Upper lobe of right lung (tissue), 1 donor: ENCODE data around the gene HOXD13. TPM values are rescaled to one million over a fixed set of nuclear protein-coding genes. Genes with fewer than 3 reads are reported as not detected.

Experiments used
- ATAC-seq: fragments of 200-7000 bp; cut with Tn5 transposase; one replicate; pipeline ENCODE4 v1.9.1; 2020; ENCODE audit warnings: mild to moderate bottlenecking, moderate library complexity
- DNase-seq: peaks from one replicate; pipeline ENCODE4 v3.0.0-alpha.2; 2020
- H3K27ac ChIP-seq: fragments of 200-600 bp; one replicate; pipeline ENCODE4 v1.8.0; 2022
- H3K27me3 ChIP-seq: fragments of 200-600 bp; one replicate; pipeline ENCODE4 v1.8.0; 2022; ENCODE audit warnings: mild to moderate bottlenecking
- H3K36me3 ChIP-seq: fragments of 200-600 bp; one replicate; pipeline ENCODE4 v1.8.0; 2022
- H3K4me1 ChIP-seq: fragments of 200-600 bp; one replicate; pipeline ENCODE4 v1.8.0; 2022
- H3K4me3 ChIP-seq: fragments of 200-600 bp; one replicate; pipeline ENCODE4 v1.8.0; 2022; ENCODE audit warnings: mild to moderate bottlenecking
- H3K9me3 ChIP-seq: fragments of 200-600 bp; one replicate; pipeline ENCODE4 v1.8.0; 2022
- intact Hi-C: fragments of 100-400 bp; cut with DNase I; formaldehyde crosslinking; loops from one replicate; pipeline ENCODE4 v1.11.0; 2022
- total RNA-seq: library from RNA; stranded (reverse); fragmentation: NEBNext Ultra II Directional; extraction: Animal tissue kit (Norgen Biotek cat#: 25700); gene quantifications from one replicate; pipeline ENCODE4 v1.2.1, GENCODE V29; 2021
- TF ChIP-seq, protein P1 (sequence below): fragments of 200-600 bp; IDR thresholded peaks from one replicate; pipeline ENCODE4 v1.8.0; 2022; ENCODE audit warnings: antibody characterized with exemption
- donor health status: DM: no; HTN: yes; CAD: no; lungs with severe emphysema.

HOXD13 gene
- total RNA-seq, 1 donor from 2014 or later = not detected

DNA sequence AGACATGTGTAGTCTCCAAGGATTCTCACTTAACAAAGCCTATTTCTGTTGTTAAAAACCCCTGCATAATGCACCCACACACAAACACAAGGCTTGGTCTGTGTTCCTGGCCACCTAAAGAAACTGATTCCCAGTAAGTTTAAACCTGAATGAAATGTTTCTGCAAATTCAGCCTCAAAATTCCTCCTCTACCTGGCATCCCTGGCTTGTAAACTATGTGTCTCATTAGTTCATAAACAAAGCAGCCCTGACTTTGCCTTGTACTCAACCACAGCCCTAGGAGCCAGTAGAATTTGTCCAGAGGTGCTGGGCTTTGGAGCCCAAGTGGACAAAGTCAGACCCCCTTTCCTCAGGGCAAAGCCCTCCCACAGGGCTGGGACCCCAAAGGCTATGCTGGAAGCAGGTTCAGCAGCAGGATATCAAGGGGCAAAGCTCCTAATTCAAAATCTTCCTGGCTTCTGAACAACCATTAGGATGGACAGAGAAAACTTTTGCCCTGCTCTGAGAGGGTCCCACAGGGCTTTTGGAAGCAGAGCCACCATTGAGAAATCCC is 2.6 kb upstream of the HOXD13 start:
- Histone ChIP-seq H3K4me1 (peaks cover 21% of the 10 kb centered on the region), H3K27me3 (peaks cover 100% of the 10 kb centered on the region)
- ATAC-seq = no peak

DNA sequence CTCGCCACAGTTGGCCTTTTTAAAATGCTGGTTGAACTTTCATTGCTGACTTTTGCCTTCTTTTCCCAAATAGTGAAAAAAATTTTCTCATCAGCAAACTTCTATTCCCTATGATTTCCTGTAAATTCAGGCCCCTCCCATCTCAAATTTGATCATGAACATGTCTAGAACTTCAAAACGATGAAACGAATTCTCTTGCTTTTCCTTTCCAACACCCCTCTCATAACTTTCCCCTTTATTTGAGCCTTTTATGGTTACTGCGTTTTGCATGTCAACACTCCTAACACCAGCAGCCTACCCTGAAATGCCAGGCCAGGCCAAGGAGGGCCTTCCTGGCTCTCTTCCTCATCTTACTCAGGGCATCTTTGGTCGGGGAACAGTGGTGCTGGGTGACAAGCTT is 1.7 kb upstream of the HOXD13 start:
- no peak for ATAC-seq
- Histone ChIP-seq H3K4me1 (peaks cover 21% of the 10 kb centered on the region), H3K9me3 (no peaks in the 10 kb centered on the region), H3K36me3 (no peaks in the 10 kb centered on the region), H3K27me3 (peaks cover 100% of the 10 kb centered on the region), H3K4me3 (no peak overlapping the region), H3K27ac (no peak overlapping the region)
- intact Hi-C loops = no loop called here
- DNase-seq = no peak
- TF ChIP-seq, protein P1, sequence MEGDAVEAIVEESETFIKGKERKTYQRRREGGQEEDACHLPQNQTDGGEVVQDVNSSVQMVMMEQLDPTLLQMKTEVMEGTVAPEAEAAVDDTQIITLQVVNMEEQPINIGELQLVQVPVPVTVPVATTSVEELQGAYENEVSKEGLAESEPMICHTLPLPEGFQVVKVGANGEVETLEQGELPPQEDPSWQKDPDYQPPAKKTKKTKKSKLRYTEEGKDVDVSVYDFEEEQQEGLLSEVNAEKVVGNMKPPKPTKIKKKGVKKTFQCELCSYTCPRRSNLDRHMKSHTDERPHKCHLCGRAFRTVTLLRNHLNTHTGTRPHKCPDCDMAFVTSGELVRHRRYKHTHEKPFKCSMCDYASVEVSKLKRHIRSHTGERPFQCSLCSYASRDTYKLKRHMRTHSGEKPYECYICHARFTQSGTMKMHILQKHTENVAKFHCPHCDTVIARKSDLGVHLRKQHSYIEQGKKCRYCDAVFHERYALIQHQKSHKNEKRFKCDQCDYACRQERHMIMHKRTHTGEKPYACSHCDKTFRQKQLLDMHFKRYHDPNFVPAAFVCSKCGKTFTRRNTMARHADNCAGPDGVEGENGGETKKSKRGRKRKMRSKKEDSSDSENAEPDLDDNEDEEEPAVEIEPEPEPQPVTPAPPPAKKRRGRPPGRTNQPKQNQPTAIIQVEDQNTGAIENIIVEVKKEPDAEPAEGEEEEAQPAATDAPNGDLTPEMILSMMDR = no peak

More for the DNA sequence above, 2.6 kb upstream of the HOXD13 start:
- H3K4me3 ChIP-seq = no peak overlapping the region
- no peak overlapping the region for H3K27ac ChIP-seq
- no peaks in the 10 kb centered on the region for H3K9me3 ChIP-seq
- no peak for DNase-seq
- TF ChIP-seq, protein P1 = no peak
- no peaks in the 10 kb centered on the region for H3K36me3 ChIP-seq
- intact Hi-C loops = no loop called here

DNA sequence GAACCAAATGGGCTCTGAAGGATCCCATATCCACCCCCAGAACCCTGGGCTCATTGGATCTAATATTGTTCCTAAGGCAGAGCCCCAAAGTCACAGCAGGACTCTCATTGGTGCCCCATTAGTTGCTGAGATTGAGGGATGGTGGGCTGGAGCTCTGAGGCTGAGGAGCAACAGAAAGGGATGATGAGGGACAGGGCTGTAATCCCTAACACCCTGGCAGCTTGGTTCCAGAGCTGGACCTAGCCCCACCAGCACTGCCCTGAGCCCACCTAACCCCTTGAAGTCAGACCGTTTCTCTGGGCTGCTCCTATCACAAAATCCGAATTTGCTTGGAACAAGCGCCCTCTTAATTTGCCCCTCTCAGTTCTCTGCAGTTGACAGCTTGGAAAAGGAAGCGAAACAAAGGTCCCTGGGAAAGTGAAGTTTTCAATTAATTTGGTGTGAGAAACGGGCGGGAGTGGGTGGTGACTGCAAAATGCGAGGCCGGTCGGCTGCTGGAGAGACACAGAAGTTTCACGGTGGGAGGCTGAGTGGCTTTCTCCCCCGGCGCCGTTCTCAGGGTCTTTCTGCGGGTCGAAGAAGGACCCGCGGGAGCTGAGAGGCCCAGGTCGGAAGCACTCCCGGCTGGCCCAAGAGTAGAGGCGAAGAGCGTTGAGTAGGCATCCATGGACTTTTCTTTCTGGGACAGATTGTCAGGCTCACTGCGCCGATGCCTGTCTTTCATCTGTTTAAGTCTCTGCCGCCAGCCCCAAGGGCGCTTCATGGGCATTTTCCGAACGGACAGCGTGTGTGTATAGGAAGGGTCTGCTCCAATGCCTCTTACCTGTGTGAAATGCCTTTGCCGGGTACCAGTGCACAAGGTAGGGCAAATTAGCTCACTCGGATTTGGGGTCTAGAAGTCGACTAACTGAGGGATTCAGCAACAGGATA is 927 bp upstream of the HOXD13 start:
- intact Hi-C loops = no loop called here
- peaks cover 99% of the 10 kb centered on the region for H3K27me3 ChIP-seq
- DNase-seq = no peak

DNA sequence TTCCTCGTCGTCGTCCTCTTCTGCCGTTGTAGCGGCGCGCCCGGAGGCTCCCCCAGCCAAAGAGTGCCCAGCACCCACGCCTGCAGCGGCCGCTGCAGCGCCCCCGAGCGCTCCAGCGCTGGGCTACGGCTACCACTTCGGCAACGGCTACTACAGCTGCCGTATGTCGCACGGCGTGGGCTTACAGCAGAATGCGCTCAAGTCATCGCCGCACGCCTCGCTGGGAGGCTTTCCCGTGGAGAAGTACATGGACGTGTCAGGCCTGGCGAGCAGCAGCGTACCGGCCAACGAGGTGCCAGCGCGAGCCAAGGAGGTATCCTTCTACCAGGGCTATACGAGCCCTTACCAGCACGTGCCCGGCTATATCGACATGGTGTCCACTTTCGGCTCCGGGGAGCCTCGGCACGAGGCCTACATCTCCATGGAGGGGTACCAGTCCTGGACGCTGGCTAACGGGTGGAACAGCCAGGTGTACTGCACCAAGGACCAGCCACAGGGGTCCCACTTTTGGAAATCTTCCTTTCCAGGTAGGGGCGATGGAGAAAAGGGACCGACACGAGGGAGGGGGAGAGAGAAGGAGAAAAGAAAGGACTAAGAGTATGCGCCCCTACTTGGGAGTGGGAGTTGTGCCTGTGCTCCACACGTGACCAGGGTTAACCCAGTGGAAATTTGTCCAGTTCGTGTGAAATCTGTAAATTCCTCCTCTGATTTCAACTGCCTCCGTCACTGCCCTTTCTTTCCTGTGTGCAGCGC is 800 bp downstream of the HOXD13 start:
- DNase-seq = no peak
- no peak for ATAC-seq
- TF ChIP-seq, protein P1 = no peak
- H3K36me3 ChIP-seq = no peaks in the 10 kb centered on the region
- H3K4me1 ChIP-seq = peaks cover 28% of the 10 kb centered on the region
- H3K27ac ChIP-seq = no peak overlapping the region
- no peak overlapping the region for H3K4me3 ChIP-seq
- no peaks in the 10 kb centered on the region for H3K9me3 ChIP-seq
- intact Hi-C loops = no loop called here
- peaks cover 99% of the 10 kb centered on the region for H3K27me3 ChIP-seq

More for the DNA sequence above, 927 bp upstream of the HOXD13 start:
- Histone ChIP-seq H3K4me1 (peaks cover 23% of the 10 kb centered on the region), H3K36me3 (no peaks in the 10 kb centered on the region), H3K27ac (no peak overlapping the region), H3K9me3 (no peaks in the 10 kb centered on the region), H3K4me3 (no peak overlapping the region)
- no peak for ATAC-seq
- TF ChIP-seq, protein P1 = no peak

DNA sequence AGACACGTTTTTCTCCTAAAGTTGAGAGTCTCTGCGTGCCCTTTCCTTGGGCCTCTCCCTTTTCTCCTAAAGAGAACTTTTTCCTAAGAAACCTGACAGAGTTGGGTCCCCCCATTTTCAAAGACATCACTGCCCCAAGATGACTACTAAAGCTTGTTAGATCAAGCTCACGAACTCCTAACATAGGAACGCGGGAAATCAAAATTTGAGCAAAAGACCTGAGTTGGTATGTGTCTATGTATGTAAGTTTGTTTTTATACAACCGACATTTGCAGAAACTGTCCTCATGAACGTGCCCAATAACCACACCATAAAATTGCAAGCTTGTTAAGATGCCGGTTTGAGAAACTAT is 1.4 kb downstream of the HOXD13 start:
- H3K27me3 ChIP-seq = peaks cover 99% of the 10 kb centered on the region
- TF ChIP-seq, protein P1 = no peak
- H3K36me3 ChIP-seq = no peaks in the 10 kb centered on the region
- no peak overlapping the region for H3K4me3 ChIP-seq
- DNase-seq (no peak), ATAC-seq (no peak)
- no peak overlapping the region for H3K27ac ChIP-seq
- intact Hi-C loops = no loop called here
- peaks cover 25% of the 10 kb centered on the region for H3K4me1 ChIP-seq
- no peaks in the 10 kb centered on the region for H3K9me3 ChIP-seq
